Stimulated activated naive CD4-positive, alpha-beta T cell (primary cell): Measurements from ENCODE around the gene USP8.
"Not testable (repeated sequence)": the region's sequence is repeated elsewhere in the genome, so short reads cannot be mapped to it uniquely, and the experiment has no call there.

Experiments used
- DNase-seq, 6 experiments: peaks; one replicate each; lab custom pipeline; 2025; lab: John Stamatoyannopoulos, UW

Gene USP8

DNA sequence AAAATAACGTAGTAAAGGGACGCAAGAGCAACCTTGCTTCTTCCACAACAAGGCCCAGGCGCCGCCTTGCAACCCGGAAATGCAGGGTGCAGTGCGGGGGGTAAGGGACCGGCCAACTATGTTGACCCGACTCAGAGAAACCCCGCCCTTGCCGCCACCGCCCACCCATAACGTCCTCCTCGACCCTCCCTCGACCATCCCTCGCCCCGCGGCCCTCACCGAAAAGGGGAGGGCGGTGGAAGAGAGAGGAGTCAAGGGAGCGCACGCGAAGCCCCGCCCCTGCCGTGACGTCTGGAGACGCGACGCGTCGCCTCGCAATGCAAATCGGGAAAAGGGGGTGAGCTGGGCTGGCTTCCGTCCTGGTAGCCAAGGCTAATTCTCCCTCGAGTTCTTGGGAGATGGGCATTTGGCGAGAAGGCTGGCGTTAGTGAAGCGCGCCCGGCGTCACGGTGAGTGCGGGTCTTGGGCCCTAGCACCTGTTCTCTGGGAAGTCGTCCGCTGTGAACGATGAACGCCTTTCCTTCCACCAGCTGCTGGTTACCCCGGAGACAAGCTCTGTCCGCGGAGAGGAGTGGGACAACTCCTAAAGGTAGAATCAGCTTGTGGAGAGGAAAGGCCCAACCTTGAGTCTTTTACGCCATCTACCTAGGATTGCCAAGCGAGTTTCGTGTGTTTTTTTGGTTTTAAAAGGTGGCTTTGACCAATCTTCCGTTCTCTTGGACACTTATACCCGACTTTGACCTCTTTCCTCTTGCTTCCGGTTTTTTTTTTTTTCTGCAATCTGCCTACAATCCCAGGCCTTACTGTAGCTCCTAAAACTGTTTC lies at the start of gene USP8:
Gene USP8, plus strand, starts transcription at position 340 of the 825 bp plus-strand sequence. CDS start 14,669 bp downstream, outside the sequence.
- DNase-seq: peak; percentile 80 to 94 (median 88)

DNA sequence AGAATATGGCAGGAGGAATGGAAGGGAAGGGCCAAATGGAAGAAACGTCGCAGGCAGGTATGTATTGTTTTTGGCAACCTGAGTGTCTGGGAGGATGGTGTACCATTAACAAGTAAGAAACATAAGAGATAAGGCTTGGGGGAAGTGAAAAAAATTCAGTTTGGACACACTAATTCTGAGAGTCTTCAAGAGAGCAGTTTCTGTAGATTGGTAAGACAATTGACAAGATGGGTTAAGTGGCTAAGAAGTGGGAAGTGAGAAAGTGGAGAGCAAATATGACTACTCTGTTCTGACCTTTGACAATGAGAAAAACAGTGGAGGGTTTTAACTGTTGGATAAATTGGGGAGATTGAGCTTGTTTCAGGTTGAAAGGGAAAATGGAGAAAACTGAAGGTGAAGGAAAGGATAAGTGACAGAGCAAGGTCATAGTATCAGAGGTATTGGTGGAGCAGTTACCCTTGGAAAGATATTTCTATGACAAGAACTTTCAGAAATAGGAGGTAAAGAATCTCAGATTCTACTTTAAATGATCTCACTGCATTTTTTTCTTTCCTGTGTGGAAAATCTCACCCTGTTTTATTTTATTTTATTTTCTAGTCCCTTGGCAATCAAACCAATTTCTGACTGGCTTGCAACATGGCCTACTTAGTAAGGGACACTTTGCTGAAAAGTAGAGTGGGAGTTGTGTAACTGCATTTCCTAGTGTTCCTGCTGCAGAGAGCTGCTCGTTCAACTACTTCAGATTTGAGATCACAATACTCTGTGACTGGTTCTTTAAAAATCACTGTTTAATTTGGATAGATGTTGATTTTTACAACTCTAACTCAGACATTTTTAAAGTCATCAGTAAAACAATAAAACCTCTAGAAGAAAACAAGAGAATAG lies 46.1 kb upstream of the USP8 start:
- DNase-seq: no peak

- DNase-seq: no peak
Measured at GRCh38 chr15:50378776-50379175, 45.4 kb upstream of the USP8 start.

- not testable (repeated sequence) for DNase-seq
Measured at GRCh38 chr15:50379413-50379812, 44.8 kb upstream of the USP8 start.

- DNase-seq: no peak
Measured at GRCh38 chr15:50380089-50380488, 44.1 kb upstream of the USP8 start.

- no peak for DNase-seq
Measured at GRCh38 chr15:50381438-50381837, 42.8 kb upstream of the USP8 start.

- not testable (repeated sequence) for DNase-seq
Measured at GRCh38 chr15:50382408-50382807, 41.8 kb upstream of the USP8 start.

DNA sequence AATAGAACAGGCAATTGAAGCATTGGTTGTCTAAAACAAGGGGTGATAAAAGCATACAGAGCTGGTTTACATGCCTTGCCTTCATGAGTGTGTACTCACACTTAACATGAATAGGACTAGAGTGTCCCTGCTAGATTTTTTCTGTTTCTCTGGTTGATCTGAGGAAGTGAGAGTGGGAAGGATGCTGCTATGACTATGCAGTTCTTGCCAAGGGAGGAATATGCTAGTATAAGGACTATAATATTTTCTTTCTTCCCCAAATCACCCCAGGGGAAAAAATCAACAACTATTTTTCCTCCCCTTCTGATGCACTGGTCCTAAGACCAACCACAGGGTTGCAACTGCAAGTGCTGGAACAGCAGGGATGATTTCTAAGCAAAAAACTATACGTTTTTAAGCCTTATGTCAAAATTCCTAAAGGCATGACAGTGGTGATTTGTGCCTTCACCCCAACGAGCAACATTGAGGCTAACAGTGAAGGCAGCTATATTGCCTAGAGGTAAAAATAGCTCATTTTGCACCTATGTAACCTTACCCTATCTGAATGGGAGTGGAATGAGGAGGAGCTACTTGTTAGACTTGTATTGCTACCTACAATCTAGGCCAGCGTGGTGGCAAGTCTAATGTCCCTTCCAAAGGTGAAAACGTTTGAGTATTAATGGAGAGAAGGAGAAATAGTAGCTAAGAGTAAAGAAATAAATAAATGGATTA lies 33.5 kb upstream of the USP8 start:
- no peak for DNase-seq

- not testable (repeated sequence) for DNase-seq
Measured at GRCh38 chr15:50391561-50391960, 32.6 kb upstream of the USP8 start.

DNA sequence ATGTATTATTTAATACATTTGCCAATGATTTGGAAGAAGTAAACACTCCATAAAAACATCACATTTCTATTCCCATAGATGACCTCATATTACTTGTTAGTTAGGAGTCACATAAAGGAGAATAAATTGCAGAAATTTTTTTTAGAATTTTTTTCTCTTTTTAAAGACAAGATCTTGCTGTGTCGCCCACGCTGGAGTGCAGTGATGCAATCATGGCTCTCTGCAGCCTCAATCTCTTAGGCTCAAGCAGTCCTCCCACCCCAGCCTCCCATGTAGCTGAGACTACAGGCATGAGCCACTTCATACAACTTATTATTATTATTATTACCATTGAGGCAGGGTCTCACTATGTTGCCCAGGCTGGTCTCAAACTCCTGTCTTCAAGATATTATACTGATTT lies 12.3 kb upstream of the USP8 start:
- no peak for DNase-seq

DNA sequence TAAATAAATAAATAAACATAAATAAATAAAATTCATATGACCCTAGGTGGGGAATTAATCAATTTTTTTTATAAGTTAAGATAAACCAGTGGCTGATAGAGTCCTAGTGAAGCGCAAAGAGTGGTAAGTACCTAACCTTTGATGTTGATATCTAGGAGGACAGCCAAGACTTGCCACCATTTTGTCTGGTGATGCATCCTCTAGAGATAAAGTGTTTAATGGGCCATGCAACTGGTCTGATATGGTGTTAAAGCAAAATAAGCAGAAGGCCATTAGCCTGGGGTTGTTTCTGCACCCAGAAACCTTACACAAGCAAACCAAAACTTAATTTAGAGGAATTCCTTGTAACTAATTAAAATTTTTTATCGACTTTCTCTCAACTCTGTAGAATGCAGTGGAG lies 9.6 kb upstream of the USP8 start:
- no peak for DNase-seq

GRCh38 chr15:50415752-50416404 lies 8.3 kb upstream of the USP8 start:
- DNase-seq: no peak

GRCh38 chr15:50416890-50417289 lies 7.3 kb upstream of the USP8 start:
- DNase-seq: no peak

DNA sequence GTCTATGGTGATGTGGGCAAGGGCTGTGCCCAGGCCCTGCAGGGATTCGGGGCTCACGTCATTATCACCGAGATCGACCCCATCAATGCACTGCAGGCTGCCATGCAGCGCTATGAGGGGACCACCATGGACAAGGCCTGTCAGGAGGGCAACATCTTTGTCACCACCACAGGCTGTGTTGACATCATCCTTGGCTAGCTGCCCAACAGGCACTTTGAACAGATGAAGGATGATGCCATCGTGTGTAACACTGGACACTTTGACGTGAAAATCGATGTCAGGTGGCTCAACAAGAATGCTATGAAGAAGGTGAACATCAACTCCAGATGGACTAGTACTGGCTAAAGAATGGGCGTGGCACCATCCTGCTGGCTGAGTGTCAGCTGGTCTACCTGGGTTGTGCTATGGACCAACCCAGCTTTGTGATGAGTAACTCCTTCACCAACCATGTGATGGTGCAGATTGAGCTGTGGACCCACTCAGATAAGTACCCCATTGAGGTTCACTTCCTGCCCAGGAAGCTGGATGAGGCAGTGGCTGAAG lies 6.1 kb upstream of the USP8 start:
- DNase-seq: no peak

DNA sequence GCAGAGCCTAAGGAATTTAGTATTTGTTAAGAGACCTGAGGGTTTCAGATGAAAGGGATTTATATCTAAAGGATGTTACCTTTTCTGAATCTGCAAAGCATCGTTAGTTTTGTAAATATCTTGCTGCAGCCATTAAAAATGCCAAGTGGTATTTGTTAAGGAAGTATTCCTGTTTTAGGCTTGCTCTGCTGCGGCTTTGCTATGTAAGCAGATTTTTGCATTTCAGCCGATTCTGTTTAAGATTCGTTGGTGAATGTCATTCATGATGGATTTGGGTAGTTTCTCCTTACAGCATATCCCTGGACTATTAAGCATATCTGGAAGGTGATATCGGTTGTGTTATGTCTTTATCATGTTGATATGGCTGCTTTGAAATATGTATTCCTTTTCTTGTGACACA lies 1.0 kb downstream of the USP8 start:
- no peak for DNase-seq

DNA sequence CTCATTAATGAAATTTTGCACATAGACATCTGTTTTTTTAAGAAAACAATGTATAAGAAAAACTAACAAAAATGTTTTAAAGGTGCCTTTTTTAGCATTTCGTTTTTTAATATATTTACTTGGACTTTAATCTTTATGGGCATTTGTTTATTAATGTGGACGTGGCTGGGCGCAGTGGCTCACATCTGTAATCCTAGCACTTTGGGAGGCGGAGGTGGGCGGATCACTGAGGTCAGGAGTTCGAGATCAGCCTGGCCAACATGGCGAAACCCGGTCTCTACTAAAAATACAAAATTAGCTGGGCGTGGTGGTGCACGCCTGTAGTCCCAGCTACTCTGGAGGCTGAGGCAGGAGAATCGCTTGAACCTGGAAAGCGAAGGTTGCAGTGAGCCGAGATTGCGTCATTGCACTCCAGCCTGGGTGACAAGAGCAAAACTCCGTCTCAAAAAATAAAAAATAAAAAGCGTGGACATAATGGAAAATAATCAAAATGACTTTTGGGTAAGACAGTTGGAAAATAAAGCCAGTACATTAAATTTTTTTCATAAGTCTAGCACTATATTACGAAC lies 1.6 kb downstream of the USP8 start:
- DNase-seq: not testable (repeated sequence)

DNA sequence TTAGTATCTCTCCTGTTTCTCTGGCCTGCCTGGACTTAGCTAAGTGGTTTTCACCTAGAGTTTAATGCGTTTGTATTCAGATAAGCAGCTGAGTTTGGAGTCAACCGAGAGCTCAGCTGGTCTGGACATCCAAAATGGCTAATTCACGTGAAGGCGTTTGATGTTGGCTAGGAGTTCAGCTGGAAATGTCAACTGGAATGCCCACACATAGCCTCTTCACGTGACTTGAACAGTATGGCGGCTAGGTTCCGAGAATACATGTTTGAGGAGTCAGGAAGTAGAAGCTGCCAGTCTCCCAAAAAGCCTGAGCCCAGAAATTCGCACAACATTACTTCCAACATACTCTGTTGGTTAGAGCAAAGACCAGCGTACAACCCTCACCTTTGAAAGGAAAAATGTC lies 2.2 kb downstream of the USP8 start:
- DNase-seq: no peak

GRCh38 chr15:50431204-50431603 lies 7.0 kb downstream of the USP8 start:
- no peak for DNase-seq

GRCh38 chr15:50432230-50432629 lies 8.0 kb downstream of the USP8 start:
- no peak for DNase-seq

DNA sequence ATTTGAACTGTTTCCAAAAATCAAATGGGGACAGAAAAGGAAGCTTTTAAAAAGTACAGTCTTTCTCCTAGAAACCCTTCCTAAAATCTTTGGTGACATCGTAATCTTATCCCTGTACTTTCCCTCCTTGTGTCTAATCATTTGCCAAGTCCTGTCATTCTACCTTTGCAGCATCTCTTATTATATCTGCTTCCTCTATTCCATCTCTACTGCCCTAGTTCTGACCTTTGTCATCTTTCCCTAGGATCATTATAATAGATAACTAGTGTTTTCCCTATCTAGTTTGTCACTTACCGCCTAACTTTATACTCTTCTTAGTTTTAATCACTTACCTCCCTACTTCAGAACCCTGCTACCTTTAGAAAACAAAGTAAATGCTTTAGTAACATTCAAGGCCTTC lies 11.6 kb downstream of the USP8 start:
- no peak for DNase-seq

DNA sequence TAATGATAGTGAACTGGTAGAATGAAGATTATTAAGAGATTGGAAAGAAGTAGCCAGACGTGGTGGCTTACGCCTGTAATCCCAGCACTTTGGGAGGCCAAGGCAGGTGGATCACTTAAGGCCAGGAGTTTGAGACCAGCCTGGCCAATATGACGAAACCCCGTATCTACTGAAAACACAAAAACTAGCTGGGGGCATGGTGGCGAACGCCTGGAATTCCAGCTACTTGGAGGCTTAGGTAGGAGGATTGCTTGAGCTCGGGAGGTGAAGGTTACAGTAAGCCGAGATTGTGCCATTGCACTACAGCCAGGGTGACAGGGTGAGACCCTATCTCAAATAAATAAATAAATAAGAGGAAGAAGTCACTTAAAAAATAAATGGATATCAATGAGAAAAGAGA lies 14.0 kb downstream of the USP8 start:
- no peak for DNase-seq
